Stimulated activated naive CD4-positive, alpha-beta T cell treated with Interleukin-2 at 50 U/mL for 16 hours (primary cell): Measurements from ENCODE around the gene LRRN4CL.
"Not testable (repeated sequence)": the region's sequence is repeated elsewhere in the genome, so short reads cannot be mapped to it uniquely, and the experiment has no call there.

ENCODE experiments used
- DNase-seq: peaks from one replicate; lab custom pipeline; 2025; lab: John Stamatoyannopoulos, UW

Gene LRRN4CL

DNA sequence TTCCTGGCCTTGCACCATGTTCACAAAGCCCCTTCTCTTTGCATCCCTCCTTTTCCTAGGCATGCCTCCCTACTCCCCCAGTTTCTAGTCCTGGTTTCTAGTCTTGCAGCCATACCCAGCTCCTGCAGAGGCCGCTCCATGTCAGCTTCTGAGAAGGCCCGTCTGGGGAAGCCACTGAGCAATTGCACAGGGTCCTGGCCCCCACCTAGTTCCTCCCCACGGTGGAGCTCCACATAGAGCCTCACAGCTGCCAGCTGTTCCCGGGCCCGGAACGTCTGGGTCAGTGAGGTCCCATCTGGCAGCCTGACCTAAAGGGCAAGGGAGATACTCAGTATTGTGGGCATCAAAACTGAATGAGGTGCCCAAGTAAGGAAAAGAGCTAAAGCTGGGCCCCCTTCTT is 12.6 kb downstream of the LRRN4CL start:
- no peak for DNase-seq

DNA sequence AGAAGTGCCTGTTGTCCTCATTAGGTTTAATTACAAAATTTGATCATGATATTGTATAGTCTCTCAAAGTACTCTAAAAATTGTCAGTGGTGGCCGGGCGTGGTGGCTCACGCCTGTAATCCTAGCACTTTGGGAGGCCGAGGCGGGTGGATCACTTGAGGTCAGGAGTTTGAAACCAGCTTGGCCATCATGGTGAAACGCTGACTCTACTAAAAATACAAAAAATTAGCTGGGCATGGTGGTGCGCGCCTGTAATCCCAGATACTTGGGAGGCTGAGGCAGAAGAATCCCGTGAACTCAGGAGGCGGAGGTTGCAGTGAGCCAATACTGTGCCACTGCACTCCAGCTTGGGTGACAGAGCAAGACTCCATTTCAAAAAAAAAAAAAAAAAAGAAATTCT is 13.9 kb downstream of the LRRN4CL start:
- DNase-seq, result not testable (repeated sequence)

DNA sequence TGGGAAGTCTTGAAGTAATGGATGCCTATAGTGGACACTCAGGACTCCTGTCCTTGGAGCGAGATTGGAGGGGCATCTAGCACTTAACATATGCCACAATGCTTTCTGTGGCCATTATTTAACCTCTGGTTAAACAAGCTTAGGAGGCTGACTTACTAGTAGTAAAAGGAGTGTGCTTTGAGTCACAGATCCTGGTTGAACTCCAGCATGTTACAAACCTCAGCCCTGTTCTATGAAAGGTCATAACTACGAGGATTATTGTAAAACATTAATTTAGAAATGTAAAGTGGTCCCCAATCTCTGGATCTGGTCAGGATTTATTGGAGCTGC is 16.2 kb downstream of the LRRN4CL start:
- no peak for DNase-seq

DNA sequence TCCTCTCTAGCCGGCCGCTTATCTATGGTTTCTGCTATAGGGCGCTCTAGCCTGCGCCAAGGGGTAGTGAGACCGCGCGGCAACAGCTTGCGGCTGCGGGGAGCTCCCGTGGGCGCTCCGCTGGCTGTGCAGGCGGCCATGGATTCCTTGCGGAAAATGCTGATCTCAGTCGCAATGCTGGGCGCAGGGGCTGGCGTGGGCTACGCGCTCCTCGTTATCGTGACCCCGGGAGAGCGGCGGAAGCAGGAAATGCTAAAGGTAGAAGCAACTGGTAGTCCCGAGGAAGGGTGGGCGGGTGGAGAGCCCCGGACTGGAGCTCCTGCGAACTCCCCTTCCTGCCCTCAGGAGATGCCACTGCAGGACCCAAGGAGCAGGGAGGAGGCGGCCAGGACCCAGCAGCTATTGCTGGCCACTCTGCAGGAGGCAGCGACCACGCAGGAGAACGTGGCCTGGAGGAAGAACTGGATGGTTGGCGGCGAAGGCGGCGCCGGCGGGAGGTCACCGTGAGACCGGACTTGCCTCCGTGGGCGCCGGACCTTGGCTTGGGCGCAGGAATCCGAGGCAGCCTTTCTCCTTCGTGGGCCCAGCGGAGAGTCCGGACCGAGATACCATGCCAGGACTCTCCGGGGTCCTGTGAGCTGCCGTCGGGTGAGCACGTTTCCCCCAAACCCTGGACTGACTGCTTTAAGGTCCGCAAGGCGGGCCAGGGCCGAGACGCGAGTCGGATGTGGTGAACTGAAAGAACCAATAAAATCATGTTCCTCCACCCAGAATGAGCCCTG is 17.5 kb downstream of the LRRN4CL start, which contains the start of the genes LBHD1 and UQCC3:
Gene LBHD1, minus strand, starts transcription at position 660 of the 782 bp plus-strand sequence. CDS start 2,236 bp downstream, outside the sequence.
Gene UQCC3, plus strand, starts transcription at position 66 of the 782 bp plus-strand sequence. Its CDS starts 73 bp downstream, at position 139.
- DNase-seq, result peak; percentile 85

DNA sequence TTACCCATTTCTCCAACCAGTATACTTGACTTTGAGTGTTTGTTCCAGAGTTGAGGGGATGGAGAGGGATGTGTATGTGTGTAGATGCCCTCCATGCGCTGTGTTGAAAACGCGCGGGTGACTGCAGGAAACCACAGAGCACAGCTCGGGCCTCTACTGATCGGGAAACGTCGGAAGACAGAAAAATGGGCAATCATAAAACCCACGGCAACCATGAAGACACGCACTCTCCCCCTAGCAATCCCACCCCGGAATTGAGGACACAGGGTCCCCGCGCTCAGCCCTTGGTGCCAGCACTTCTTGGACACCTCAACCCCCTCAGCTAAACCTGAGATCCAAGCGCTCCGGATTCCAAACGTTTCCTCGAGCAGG is 18.1 kb downstream of the LRRN4CL start:
- no peak for DNase-seq

DNA sequence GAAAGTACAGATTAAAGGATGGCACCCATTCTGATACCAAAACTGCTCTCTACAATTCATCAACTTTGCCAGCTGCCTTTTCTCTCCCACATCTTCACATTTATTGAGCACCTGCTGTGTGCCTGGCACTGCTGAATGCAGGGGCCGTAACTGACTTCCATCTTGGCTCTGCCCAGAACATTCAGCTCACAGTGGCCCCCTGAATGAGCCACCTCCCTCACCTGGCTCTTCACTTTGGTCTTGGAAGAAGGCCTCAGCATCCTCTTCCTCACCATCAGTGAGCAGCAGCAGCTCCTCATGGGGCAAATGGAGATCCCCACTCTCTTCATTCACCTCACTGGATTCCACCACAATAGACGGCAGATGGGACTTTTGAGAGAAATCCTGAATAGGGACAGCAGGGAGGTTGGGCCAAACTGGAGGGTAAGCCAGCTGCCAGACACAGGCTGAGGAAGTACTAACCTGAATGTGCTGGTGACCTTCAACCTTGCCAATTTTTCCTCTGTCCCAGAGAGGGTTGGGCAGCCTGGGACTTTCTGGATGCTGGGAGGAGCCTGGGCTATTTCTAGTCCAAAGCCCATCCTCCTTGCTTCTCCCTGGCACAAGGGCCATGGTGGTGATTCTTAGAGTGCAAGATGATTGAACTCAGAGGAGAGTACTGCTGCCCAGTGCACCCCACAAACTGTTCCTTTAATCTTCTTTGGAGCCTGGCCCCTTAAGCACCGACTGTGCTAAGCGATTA is 19.7 kb downstream of the LRRN4CL start:
- DNase-seq, result no peak

DNA sequence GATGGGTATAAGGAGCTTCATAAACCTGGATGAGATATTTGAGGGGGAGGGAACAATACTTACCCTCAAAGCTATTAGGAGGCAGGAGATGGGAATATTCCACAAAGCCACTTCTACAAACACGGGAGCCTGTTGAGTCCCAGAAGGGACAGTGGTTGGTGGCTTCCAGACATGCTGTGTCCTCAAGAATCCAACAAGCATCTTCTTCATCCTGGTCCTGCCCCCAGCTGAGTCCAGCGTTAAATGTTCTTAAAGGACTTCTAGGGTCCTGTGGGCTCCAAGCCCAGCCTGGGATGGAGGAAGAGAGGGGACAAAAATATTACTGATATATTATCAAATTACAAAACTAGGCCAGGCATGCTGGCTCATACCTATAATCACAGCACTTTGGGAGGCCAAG is 21.9 kb downstream of the LRRN4CL start:
- DNase-seq, result no peak

DNA sequence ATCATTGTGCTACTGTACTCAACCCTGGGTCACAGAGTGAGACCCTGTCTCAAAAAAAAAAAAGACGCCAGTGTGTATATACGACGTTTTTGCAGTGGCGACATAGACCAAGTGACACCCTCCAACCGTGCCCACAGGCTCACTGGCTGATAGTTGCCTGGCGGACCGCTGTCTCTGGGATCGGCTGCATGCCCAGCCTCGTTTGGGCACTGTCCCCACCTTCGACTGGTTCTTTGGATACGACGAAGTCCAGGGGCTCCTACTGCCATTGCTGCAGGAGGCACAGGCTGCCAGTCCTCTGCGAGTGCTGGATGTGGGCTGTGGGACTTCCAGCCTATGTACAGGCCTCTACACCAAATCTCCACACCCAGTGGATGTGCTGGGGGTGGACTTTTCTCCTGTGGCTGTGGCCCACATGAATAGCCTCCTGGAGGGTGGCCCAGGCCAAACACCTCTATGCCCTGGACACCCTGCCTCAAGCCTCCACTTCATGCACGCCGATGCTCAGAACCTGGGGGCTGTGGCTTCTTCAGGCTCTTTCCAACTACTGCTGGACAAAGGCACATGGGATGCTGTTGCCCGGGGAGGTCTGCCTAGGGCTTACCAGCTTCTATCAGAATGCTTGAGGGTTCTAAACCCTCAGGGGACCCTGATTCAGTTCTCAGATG is 22.9 kb downstream of the LRRN4CL start:
- no peak for DNase-seq

DNA sequence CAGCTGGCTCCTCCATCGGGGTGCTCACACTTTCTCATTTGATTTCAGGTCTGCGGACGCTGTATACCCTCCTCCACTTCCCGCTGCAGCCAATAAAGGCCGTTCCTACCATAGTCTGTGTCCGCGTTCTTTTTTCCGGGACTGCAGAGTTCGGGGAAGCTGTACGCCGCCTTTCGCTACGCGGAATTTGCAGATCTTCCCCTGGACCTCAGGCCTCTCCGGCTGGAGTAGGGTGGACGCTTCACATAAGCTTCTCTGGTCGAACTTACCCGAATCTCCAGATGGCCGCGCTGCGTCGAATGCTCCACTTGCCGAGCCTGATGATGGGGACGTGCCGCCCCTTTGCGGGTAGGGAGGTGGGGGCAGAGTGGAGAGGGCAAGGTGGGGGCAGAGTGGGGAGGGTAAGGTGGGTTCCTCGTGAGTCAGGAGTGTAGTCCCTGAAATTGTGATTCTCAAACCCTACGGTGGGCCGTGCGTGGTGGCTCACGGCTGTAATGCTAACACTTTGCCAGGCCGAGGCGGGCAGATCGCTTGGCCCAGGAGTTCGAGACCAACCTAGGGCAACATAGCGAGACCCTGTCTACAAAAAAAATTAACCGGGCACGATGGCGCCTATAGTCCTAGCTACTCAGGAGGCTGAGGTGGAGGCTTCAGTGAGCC is 23.6 kb downstream of the LRRN4CL start:
- DNase-seq, result peak; percentile 70

DNA sequence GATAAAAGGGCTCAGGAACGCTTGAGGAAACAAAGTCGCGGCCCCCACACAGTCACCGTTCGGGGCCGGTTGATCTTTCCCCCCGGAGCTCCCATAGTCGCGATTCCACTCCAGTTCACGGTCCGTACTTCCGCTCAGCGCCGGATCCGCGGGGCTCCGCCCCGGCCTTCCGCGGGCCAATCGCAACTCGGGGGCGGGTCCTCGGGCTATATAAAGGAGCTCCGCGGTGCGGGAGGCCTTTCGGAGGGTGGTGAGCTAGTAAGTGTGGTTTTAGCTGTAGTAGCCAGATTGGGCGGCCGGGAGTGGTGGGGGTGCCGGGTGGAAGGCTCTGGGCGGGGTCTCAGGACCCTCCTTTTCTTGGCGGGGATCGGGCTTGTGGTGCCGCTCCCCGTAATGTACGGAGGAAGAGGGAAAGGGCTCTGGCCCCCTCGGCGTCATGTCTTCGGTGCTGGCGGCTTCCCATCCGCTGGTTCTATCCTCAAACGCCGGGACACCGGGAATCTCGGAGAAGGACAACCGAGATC is 24.2 kb downstream of the LRRN4CL start, which contains the start of the genes C11orf98 and CSKMT:
Gene C11orf98, minus strand, starts transcription at position 136 of the 524 bp plus-strand sequence. Its CDS starts 41 bp downstream, at position 95.
Gene CSKMT, plus strand, starts transcription at position 238 of the 524 bp plus-strand sequence. CDS start 568 bp downstream, outside the sequence.
- DNase-seq, result peak; percentile 91

DNA sequence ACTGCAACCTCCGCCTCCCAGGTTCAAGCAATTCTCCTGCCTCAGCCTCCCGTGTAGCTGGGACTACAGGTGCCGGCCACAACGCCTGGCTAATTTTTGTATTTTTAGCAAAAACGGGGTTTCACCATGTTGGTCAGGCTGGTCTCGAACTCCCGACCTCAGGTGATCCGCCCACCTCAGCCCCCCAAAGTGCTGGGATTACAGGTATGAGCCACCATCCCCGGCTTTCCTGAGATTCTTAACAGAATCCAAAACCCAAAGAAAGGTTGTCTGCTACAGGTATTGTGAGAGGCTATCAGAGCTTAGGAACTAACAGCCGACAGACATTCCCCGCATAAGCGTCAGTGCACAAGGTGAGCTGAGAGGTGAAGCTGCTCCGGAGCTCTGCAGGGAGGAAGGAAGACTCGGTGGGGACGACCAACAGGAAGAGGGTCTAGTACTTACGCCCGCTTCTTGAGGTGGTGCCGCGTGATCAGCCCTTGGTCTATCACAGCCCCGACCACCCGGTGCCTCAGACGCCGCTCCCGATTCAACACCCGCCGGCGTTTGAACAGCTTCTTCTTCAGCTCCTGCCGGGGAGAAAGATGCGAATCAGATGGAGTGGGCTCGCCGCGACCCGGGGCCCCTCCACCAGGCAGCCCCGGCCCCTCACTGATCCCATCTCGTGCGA is 24.8 kb downstream of the LRRN4CL start:
- peak; percentile 57 for DNase-seq

DNA sequence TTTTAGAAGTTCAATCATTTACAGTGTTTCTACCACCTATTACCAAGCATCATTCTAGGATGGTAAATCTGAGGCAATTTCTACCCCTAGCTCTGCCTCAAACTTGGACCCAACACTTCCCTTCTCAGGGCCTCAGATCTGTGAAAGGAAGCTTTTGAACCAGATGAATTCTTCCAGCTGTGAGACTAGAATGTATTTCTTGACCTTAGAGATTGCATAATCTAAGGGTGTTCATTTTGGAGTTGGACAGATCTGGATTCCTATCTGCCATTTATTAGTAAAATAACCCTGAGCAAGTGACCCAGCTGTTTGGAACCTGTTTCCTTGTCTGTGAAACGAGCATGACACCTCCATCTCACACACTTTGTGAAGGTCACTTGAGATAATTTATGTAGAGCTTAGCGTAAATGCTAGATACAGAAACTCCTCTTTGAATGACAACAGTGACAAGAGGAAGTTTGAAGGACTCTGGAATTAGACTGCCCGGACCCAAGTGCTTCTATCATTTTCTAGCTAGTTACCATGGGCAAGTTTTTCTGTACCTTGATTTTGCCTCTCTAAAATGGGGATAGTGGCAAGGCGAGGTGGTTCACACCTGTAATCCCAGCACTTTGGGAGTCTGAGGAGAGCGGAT is 32.4 kb downstream of the LRRN4CL start:
- DNase-seq, result no peak

DNA sequence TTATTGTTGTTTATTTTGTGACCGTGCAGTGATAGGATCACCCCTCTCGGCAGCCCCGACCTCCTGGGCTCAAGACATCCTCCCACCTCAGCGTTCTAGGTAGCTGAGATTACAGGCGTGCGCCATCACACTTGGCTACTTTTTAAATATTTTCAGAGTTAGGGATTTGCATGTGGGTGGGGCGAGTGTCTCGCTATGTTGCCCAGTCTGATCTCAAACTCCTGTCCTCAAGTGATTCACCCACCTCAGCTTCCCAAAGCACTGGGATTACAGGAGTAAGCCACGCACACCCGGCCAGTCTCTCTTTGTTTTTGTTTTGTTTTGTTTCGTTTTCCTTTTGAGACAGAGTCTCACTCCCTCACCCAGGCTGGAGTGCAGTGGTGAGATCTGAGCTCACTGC is 35.0 kb downstream of the LRRN4CL start:
- DNase-seq, result no peak

DNA sequence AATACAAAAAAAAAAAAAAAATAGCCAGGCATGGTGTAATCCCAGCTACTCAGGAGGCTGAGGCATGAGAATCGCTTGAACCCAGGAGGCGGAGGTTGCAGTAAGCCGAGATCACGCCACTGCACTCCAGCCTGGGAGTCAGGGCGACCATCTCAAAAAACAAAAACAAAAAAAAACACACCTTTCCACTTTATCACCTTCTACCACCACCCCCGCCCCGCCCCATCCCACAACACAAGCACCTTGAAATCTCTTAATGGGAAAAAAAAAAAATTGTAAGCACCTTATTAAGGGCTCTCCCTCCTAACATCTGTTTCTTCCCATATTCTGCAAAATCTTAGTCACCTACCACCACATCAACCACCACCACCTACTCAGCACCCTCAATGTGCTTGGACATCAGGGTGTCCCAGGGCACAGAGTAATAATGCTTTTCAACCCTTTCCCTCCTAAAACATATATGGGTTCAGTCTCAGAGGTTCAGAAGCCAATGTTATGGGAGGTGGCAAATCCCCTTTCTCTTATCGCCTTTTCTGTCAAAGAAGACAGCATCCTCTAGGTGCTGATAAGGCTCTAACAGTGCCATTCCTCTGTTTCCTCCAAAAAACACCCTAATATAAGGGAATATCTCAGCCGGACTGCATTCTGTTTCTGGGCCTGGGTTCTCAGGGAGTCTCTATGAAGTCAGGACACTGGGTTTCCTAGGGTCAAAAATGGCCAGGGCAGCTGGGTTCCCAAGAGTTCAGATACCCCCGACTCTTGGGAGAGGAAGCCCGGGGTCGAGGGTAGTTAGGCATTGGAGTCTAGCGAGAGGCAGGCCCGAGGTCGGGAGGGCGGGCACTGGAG is 36.9 kb downstream of the LRRN4CL start:
- DNase-seq, result no peak

DNA sequence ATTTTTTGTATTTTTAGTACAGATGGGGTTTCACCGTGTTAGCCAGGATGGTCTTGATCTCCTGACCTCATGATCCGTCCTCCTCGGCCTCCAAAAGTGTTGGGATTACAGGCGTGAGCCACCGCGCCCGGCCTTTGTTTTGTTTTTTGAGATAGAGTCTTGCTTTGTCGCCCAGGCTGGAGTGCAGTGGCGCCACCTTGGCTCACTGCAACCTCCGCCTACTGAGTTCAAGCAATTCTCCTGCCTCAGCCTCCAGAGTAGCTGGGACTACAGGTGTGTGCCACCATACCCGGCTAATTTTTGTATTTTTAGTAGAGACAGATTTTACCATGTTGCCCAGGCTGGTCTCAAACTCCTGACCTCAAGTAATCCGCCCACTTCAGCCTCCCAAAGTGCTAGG is 39.0 kb downstream of the LRRN4CL start:
- DNase-seq, result not testable (repeated sequence)

DNA sequence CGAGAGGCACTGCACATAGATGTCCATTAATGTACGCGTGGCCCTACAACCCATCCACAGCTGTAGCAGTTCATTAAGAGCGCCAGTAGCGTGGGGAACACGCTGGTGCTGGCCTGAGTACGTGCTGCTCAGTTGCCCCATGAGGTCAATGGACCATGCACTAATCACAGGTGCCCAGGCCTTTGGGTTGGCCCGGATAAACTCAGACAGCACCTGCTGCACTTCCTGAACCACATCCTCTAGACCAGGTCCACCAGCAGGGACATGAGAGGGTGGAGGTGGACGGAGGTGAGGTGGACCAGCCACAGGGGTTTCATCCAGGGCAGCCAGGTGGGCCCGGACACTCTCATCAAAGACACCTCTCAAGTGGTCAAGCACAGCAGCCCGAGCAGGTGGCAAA is 39.8 kb downstream of the LRRN4CL start:
- DNase-seq, result no peak

DNA sequence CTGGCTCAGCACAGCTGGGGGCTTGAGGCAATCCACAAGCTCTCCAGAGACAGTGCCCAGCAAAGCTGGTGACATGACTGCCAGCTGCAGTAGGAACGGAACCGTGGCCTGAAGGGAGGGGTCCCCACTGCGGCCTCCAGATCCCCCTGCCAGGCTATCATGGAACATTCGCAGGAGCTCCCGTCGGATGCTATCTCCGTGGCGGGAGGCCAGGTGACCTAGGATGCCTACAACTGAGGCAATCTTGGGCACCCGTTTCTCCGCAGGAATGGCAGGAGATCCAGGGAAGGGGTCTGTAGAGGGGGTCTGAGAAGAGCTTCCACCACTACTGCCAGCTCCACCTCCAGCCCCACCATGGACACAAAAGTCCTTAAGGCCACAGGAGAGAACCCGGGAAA is 40.4 kb downstream of the LRRN4CL start:
- DNase-seq, result no peak

DNA sequence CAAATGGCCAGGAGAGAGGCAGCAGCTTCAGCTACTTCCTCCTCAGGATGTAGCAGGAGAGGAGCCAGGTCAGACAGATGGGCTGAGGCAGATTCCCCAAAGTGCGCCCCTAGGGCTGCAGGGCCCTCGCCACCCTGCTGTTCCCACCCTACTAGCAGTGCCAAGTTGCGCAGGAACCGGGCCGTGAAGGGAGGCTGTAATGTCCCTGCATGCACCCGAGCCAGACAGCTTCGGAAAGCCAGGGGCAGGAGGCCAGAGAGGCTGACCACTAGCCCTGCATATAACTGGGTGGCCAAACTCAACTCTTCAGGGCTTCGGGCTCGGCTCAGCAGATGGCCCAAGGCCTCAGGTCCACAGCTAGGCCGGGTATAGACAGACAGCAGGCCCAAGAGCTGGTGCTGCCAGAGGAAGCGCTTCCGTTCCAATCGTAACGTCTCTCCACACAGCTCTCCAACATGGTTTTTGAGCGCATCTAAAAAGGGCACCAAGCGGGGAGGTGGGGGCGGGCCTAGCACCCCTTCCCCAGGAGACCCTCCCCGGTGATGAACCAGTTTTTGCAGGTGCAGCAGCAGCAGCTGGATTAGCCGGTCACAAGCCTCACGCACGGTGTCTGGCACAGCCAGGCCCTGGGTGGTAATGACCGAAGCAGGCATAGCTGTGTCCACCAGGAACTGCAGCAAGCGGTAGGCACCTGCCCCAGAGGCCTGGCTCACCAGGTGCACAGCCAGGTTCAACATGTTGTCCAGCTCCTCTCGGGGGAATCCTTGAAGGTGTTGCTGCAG is 41.0 kb downstream of the LRRN4CL start:
- no peak for DNase-seq

DNA sequence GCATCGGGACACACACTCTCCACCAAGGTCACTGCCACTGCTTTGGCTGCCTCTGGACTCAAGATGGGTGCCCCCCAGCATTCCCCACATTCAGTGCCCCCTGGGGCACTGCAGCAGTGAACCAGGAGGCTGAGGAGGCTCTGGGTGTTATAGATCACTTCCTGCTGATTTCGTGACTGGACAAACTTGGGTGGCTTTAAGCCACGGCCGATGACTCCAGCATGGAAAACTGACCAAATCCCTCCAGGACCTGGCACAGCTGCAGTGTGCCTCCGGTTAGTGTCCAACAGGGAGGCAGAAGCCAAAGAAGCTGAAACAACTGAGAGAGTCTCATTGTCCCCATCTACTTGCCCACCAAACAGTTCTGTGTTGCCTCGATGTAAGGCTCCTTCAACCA is 41.7 kb downstream of the LRRN4CL start:
- no peak for DNase-seq
